ENCODE data around the gene PROSER2.

The PROSER2 gene

GRCh38 chr10:11910102-11910501, 86.9 kb downstream of the PROSER2 start:
- no peak for DNase-seq

- DNase-seq: no peak
Observed at GRCh38 chr10:11913079-11913641, 90.0 kb downstream of the PROSER2 start.

- no peak for DNase-seq
Observed at GRCh38 chr10:11918384-11918783, 95.2 kb downstream of the PROSER2 start.

GRCh38 chr10:11919271-11919670, 96.1 kb downstream of the PROSER2 start:
- peak; percentile 26 for DNase-seq
